Stimulated activated naive CD4-positive, alpha-beta T cell treated with Interleukin-2 at 50 U/mL for 16 hours (primary cell): Measurements from ENCODE around the gene MCUR1.
A peak's percentile ranks its signal among the peaks of the same experiment; 100 is the strongest.
"Not testable (repeated sequence)": the region's sequence is repeated elsewhere in the genome, so short reads cannot be mapped to it uniquely, and the experiment has no call there.

Source experiments
- DNase-seq: peaks from one replicate; lab custom pipeline; 2025; lab: John Stamatoyannopoulos, UW

Gene MCUR1

DNA sequence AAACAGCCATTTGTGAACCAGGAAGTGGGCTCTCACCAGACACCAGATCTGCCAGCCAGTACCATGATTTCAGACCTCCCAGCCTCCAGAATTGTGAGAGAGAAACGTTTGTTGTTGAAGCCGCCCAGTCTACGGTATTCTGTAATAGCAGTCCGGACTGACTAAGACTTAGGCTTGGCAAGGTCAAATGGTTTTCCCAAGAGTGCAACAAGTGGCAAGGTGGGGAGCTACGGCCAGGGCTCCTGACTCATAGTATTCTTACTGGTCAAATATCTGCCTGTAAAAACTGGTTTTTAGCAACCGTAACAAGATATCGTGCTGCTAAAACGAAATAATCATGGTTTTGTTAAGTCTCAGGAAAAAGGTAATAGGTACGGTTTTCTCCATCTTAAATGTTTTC lies 37.8 kb downstream of the MCUR1 start:
- DNase-seq, result no peak

DNA sequence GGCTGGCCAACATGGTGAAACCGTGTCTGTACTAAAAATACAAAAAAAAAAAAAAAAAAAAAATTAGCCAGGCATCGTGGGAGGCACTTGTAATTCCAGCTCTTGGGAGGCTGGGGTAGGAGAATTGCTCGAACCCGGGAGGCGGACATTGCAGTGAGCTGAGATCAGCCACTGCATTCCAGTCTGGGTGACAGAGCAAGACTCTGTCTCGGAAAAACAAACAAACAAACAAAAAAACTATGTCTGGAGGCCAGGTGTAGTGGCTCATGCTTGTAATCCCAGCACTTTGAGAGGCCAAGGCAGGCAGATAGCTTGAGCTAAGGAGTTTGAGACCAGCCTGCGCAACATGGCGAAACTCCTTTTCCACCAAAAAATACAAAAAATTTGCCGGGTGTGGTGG lies 38.9 kb downstream of the MCUR1 start:
- not testable (repeated sequence) for DNase-seq

DNA sequence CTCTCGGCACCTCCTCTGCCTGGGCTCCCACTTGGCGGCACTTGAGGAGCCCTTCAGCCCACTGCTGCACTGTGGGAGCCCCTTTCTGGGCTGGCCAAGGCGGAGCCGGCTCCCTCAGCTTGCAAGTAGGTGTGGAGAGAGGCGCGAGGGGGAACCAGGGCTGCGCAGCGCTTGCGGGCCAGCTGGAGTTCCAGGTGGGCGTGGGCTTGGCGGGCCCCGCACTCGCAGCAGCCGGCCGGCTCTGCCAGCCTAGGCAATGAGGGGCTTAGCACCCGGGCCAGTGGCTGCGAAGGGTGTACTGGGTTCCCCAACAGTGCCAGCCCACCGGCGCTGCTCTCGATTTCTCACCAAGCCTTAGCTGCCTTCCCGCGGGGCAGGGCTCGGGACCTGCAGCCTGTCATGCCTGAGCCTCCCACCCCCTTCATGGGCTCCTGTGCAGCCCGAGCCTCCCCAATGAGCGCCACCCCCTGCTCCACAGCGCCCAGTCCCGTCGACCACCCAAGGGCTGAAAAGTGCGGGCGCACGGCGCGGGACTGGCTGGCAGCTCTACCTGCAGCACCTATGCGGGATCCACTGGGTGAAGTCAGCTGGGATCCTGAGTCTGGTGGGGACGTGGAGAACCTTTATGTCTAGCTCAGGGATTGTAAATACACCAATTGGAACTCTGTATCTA lies 41.9 kb downstream of the MCUR1 start:
- DNase-seq, result not testable (repeated sequence)

DNA sequence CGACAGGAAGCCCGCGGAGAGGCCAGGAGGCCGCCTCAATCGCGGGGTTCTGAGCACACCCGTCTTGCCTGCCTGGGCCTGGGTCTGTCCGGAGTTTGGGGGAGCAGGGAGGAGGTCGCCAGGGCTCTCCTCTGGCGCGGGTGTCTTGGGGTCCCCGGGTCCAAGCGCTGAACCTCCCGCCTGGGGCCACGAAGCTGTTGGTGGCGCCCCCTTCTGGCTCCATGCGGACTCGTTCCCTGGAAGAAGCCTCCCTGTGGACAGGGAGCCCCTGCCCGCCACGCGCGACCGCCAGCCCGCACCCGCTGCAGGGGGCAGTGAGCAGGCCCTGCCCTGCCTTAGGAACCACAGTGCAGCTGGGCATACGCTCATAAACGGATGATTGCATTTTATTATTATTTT lies 44.7 kb downstream of the MCUR1 start:
- no peak for DNase-seq

DNA sequence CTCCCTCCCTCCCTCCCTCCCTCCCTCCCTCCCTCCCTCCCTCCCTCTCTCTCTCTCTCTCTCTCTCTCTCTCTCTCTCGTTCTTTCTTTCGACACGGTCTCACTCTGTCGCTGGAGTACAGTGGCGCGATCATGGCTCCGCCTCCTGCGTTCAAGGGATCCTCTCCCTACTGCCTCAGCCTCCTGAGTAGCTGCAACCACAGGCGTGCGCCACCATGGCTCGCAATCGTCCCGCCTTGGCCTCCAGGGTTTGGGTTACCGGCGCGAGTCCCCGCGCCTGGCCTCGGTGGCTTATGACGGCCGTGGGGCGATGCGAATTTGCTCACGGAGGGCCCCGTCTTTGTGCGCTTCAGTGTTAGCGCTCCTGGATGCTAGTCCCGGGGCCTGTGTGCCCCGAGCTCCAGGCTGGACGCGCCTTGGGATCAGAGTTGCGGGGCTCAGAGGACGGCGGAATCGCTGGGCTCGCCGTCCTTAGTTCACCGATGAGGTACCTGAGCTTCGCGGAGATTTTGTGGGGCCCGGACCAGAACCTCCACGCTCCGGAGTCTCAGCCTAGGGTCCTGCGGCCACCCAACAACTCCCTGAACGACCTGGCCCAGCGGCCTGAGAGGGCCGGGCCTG lies 45.2 kb downstream of the MCUR1 start:
- no peak for DNase-seq

DNA sequence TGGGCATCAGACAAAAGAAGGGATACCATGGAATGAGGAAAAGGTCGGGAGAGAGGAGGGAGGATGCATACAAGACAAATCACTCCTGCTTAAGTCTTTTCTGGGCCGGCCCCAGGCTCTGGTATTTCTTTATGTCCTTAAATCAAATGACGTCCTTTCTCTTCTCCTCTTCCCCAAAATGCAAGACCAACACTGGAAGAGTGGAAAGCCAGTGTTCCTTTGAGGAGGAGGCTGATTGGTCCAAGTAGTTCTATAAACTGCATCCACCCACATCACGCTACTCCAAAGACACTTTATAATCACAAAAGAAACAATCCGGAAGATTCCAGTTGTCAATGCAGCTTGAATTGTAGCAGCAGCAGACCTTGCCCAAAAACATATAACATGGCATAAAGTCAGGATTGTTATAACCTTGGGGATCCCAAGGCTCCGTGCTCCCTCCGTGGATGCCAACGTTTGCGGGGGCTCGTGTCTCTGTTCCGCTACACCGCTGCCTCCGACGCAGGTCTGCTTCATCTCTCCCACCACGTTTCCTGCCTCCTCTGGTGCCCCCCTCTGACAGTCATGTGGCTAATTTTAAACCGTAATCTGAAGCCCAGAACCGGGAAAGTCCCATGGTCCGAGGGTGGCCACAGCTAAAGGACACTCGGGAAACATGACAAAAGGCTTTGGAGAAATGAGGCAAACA lies 47.1 kb downstream of the MCUR1 start:
- no peak for DNase-seq

DNA sequence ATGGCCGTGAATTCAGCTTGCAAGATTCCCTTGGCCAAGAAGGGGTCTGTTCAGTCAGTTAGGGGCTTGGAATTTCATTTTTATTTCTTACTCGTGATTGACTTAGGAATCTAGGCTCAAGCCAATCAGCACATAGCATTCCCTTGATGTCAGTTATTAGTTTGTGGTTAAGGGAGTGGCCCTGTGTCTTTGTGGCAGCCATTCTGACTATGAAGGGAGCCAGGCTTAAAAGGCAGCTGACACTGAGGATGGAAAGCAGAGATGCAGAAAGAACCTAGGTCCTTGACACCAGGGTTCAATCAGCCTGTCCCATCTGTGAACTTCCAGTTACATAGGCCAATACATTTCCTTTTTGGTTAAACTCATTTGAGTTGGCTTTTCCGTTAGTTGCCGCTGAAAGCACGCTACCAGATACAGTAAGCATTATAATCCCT lies 48.1 kb downstream of the MCUR1 start:
- DNase-seq, result no peak

DNA sequence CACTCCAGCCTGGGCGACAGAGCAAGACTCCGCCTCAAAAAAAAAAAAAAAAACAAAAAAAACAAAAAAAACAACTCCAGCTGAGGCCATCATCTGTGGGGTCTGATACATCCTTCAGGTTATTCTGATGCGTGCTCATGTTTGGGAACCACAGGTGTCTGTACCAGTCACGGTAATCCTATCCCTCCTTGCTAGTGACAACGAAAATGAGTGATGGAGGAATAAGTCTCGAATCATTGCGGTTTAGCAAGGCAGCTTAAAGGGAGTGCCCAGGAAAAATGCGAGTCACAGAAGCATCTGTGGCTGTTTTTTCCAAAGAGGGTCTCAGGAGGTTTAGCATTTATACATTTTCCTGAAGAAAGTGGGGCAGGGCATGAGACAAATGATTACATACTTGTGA lies 48.8 kb downstream of the MCUR1 start:
- no peak for DNase-seq

DNA sequence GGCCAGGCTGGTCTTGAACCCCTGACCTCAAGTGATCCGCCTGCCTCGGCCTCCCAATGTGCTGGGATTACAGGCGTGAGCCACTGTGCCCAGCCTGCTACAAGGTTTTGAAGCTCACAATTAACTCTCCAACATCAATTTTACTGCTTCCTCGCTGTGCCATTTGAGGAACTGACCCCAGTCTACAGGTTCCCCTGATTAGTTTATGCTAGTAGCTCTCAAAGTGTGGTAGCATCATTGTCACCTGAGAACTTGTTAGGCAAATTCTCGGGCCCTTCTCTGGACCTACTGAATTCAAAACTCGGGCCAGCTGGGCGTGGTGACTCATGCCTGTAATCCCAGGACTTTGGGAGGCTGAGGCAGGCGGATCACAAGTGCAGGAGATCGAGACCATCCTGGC lies 49.4 kb downstream of the MCUR1 start:
- DNase-seq, result no peak

DNA sequence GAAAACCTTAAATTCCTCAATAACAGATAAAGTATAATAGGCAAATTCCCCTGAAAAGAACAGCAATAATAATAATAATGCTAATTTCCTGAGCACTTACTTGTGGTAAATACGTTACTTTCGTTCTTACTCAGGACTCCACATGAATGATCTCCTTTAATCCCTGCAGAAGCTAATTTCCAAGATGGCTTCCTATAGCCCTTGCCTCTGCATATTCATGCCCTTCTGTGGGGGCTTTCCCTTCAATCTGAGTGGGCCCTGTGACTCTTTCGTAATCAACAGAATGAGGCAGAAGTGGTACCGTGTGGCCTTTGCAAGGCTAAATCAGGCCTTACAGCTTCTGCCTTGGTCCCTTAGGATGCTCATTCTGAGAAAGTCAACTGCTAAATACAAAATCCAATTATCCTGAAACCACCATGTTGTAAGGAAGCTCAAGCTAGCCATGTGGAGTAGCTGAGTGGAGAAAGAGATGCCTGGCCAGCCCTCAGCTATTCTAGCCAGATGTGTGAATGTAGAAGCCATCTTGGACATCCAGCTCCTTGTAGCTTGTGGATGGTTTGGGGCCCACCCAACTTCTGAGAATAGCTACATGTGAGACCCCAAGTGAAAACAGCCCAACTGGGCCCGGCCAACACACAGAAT lies 50.5 kb downstream of the MCUR1 start:
- DNase-seq, result peak; percentile 34

DNA sequence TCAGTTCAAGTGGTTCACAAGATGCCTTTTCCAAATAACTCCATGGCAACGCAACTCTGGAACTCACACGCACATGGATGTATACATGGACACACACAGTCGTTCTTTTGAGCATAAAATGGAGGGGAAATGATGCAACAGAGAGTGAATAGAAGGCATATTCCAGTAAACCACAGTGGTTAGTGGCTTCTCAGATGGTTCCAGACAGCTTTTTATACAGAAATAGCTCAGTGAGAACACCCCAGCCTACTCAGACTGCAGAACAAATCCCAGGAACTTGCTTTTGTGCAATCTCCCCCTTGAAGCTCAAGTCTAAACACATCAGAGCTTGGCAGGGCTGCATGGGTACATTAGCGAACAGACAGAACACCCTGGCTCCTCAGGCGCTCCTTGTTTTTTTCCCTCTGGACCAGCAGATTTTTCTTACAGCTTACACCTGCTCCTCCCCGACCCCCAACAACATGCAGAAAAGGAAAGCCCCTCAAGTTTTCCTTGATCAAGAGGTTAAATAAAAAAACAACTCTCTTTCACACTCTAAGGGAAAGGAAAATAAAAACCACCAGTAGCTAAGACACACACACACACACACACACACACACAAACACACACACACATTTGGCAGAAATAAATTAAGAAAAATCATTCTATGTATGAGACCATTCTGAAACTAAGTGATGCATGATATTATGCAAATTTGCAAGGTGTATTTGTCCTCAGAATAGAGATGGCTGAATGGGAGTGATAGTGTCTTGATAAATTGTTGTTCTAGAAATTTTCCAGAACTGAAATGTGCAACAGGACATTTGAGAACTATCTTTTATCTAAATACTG lies 51.5 kb downstream of the MCUR1 start:
- no peak for DNase-seq

DNA sequence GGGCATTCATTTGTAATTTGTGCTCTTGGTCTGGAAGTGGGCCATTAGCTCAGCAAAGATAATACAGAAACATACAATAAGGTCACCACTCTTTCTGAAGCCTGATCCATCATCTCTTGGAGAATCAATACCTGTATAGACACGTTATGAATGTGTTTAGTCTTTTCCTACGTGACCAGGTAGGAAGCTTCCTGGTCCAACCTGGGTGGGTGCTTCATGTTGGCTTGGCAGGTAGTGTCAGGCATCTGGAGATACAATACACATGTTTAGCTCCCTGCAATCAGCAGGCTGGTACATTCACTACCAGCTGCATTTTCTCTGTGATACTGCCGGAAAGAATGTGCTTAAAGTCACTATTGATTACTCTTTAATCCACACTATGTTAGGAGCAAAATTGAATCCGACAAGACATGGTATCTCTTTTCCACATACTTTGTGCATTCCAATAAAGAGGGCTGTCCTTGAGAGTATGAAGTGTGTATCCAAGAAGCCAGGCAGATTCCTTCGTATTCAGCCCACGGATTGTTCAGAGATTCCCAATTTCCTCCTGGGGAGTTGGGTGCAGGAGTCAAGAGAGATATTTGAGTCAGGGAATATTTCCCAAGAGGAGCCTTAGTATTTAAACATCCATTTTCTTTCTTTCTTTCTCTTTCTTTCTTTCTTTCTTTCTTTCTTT lies 52.9 kb downstream of the MCUR1 start:
- DNase-seq, result no peak

DNA sequence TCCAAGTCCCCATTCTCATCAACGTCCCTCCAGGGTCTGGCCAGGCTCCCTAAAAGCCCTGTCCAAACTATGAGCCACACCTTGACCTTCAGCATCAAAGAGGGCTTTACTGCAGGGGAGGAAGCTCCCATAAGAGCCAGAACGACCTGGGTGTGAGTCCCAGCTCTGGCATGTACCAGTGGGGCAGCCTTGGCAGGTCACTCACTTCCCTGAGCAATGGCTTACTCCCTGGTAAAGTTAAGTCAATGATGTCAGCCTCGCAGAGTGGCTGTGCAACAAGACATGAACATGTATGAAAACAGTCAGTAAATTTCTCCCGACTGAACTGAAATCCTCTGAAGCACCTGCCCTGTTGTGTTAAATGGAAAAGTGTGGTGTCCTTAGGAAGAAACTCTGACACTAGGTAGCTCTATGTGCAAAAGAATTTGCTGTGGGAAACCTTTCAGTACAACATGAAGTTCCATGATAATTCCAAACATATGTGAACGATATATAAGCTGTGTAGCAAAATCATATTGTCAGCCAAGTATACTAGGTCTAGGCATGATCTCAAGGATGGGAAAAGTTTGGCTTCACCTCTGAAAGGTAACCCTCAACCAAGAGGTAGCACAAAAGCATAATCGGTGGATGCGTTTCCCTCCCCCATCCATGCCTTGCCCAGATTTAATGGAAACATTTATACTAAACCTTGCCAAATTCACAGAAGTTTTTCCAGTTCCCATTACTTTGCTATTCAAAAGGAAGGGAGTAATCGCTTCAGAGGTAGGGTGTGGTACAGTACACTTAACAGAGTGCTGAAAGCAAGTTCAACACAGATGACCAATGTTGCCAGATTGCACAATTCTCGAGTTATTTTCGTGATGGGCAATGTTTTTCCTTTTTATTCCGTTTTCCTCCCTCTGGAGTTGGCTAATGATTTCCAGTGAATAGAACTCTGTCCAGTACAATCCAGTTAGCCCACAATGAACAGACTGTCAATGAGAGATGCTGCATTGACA lies 53.8 kb downstream of the MCUR1 start:
- no peak for DNase-seq

DNA sequence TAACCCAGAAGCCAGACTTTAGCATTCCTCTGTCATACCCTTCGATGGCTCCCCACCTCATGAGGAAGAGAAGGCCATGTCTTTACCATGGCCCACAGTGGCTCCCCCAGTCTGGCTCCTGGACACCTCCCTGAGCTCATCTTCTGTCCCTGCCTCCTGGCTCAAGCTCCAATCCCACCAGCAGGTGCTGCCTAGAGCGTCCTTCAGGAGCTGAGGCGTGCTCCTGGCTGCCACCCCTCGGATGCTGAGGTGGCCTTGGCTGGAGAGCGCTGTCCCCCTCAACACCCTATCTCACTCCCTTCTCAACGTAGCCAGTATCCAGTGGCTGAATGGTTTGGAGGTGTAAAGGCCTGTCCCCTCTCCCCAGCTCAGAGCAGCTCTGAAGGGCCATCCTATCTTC lies 55.3 kb downstream of the MCUR1 start:
- DNase-seq, result no peak

DNA sequence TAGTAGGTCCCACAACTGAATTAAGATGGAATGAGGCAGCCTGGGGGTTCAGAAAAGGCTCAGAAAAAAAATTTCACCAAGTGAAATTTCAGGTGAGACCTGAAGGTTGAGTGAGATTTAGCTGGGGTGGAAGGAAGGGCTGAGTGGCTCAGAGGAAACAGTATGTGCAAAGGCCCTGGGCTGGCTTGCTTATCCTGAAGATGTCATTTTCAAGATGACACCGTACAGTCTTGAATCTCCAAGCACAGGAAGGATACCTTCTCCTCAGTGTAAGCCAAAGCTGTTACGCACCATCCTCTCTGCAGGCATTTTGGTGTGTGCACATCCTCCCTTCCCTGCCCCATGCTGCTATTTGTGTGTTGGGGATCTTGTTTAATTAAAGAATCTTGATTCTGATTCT lies 59.7 kb downstream of the MCUR1 start:
- no peak for DNase-seq

DNA sequence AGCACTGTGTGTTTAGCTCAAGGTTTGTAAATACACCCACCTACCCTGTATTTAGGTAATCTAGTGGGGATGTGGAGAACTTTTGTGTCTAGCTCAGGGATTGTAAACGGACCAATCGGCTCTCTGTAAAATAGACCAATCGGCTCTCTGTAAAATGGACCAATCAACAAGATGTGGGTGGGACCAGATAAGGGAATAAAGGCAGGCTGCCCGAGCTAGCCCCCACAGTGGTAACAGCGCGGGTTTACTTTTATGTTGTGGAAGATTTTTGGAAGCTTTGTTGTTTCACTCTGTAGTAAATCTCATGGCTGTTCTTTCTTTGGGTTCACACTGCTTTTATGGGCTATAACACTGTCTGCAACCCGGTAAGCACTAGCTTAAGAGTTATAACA lies 70.6 kb downstream of the MCUR1 start:
- no peak for DNase-seq

DNA sequence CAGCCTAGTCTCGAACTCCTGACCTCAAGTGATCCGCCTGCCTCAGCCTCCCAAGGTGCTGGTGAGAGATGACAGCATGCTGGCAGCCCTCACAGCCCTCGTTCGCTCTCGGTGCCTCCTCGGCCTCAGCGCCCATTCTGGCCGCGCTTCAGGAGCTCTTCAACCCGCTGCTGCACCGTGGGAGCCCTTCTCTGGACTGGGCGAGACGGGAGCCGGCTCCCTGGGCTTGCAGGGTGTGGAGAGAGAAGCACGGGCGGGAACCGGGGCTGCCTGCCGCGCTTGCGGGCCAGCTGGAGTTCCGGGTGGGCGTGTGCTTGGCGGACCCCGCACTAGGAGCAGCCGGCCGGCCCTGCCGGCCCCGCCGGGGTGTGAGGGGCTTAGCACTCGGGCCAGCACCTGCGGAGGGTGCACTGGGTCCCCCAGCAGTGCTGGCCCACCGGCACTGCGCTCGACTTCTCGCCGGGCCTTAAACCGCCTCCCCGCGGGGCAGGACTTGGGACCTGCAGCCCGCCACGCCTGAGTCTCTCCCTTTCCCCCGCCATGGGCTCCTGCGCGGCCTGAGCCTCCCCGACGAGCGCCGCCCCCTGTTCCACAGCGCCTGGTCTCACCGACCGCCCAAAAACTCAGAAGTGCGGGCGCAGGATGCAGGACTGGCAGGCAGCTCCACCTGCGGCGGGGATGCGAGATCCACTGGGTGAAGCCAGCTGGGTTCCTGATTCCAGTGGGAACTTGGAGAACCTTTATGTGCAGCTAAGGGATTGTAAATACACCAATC lies 71.2 kb downstream of the MCUR1 start:
- DNase-seq, result no peak

DNA sequence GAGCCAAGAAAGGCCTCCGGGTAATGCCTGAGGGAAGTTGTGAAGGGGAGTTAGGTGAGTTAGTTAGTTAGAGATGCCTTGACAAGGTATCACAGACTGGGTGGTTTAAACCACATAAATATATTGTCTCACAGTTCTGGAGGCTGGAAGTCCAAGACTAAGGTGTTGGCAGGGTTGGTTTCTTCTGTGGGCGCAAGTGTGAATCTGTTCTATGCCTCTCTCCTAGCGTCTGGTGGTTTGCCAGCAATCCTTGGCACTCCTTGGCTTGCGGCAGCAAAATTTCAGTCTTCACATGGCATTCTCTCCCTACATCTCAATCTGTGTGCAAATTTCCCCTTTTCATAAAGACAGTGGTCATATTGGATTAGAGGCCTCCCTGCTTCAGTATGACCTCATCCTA lies 73.0 kb downstream of the MCUR1 start:
- DNase-seq, result no peak
